HEK293 (cell line): Measurements from ENCODE around the gene ENTREP3.

Experiments
- CTCF ChIP-seq: fragments of 450-650 bp; formaldehyde crosslinking; IDR thresholded peaks from 2 replicates; pipeline ENCODE4 v1.5.1; 2016; ENCODE audit warnings: missing biosample characterization, missing genetic modification characterization
- FEZF1 ChIP-seq: fragments of 450-650 bp; formaldehyde crosslinking; IDR thresholded peaks from 2 replicates; pipeline ENCODE4 v1.5.1; 2016; ENCODE audit warnings: missing biosample characterization, missing genetic modification characterization
- GLIS1 ChIP-seq: fragments of 450-650 bp; formaldehyde crosslinking; IDR thresholded peaks from 2 replicates; pipeline ENCODE4 v1.5.1; 2016; ENCODE audit warnings: missing biosample characterization, missing genetic modification characterization
- HOXD13 ChIP-seq: sonication (generic); formaldehyde crosslinking; IDR thresholded peaks from 2 replicates; pipeline ENCODE4 v1.8.0; 2022; ENCODE audit warnings: missing genetic modification reagents, borderline replicate concordance
- KLF1 ChIP-seq: fragments of 450-650 bp; formaldehyde crosslinking; IDR thresholded peaks from 2 replicates; pipeline ENCODE4 v1.5.1; 2016; ENCODE audit warnings: missing biosample characterization, missing genetic modification characterization
- KLF10 ChIP-seq: fragments of 450-650 bp; IDR thresholded peaks from 2 replicates; pipeline ENCODE4 v1.5.1; 2018; ENCODE audit warnings: missing biosample characterization, mild to moderate bottlenecking, missing genetic modification characterization
- MZF1 ChIP-seq: fragments of 450-650 bp; formaldehyde crosslinking; IDR thresholded peaks from 2 replicates; pipeline ENCODE4 v1.5.1; 2017; ENCODE audit warnings: missing biosample characterization, missing genetic modification characterization, borderline replicate concordance
- PRDM6 ChIP-seq: fragments of 450-650 bp; formaldehyde crosslinking; IDR thresholded peaks from 2 replicates; pipeline ENCODE4 v1.5.1; 2017; ENCODE audit warnings: missing biosample characterization, missing genetic modification characterization
- SALL2 ChIP-seq: fragments of 450-650 bp; formaldehyde crosslinking; IDR thresholded peaks from 2 replicates; pipeline ENCODE4 v1.5.0; 2017; ENCODE audit warnings: missing biosample characterization, mild to moderate bottlenecking, missing genetic modification characterization, borderline replicate concordance
- SP2 ChIP-seq: fragments of 450-650 bp; formaldehyde crosslinking; IDR thresholded peaks from 2 replicates; pipeline ENCODE4 v1.5.1; 2016; ENCODE audit warnings: missing biosample characterization, missing genetic modification characterization
- SP3 ChIP-seq: fragments of 450-650 bp; formaldehyde crosslinking; IDR thresholded peaks from 2 replicates; pipeline ENCODE4 v1.5.1; 2016; ENCODE audit warnings: missing biosample characterization, missing genetic modification characterization
- YY2 ChIP-seq: fragments of 450-650 bp; formaldehyde crosslinking; IDR thresholded peaks from 2 replicates; pipeline ENCODE4 v1.5.1; 2016; ENCODE audit warnings: missing biosample characterization, missing genetic modification characterization
- ZBTB48 ChIP-seq: fragments of 450-650 bp; formaldehyde crosslinking; IDR thresholded peaks from 2 replicates; pipeline ENCODE4 v1.5.1; 2016; ENCODE audit warnings: missing biosample characterization, missing genetic modification characterization
- ZBTB7A ChIP-seq: fragments of 450-650 bp; formaldehyde crosslinking; IDR thresholded peaks from 2 replicates; pipeline ENCODE4 v1.5.1; 2016; ENCODE audit warnings: low read depth, missing biosample characterization, missing genetic modification characterization
- ZFP41 ChIP-seq: fragments of 450-650 bp; formaldehyde crosslinking; IDR thresholded peaks from 2 replicates; pipeline ENCODE4 v1.5.1; 2016; ENCODE audit warnings: missing biosample characterization, missing genetic modification characterization, borderline replicate concordance
- ZNF132 ChIP-seq: fragments of 450-650 bp; formaldehyde crosslinking; IDR thresholded peaks from 2 replicates; pipeline ENCODE4 v1.5.1; 2017; ENCODE audit warnings: missing biosample characterization, missing genetic modification characterization, borderline replicate concordance
- ZNF138 ChIP-seq: fragments of 450-650 bp; formaldehyde crosslinking; IDR thresholded peaks from 2 replicates; pipeline ENCODE4 v1.5.1; 2016; ENCODE audit warnings: missing biosample characterization, missing genetic modification characterization, borderline replicate concordance
- ZNF19 ChIP-seq: fragments of 450-650 bp; formaldehyde crosslinking; IDR thresholded peaks from 2 replicates; pipeline ENCODE4; 2016; ENCODE audit warnings: missing biosample characterization, missing genetic modification characterization, low read depth
- ZNF2 ChIP-seq: fragments of 450-650 bp; formaldehyde crosslinking; IDR thresholded peaks from 2 replicates; pipeline ENCODE4 v1.5.1; 2016; ENCODE audit warnings: missing biosample characterization, missing genetic modification characterization
- ZNF23 ChIP-seq: fragments of 450-650 bp; formaldehyde crosslinking; IDR thresholded peaks from 2 replicates; pipeline ENCODE4 v1.5.1; 2016; ENCODE audit warnings: missing biosample characterization, missing genetic modification characterization, borderline replicate concordance
- ZNF335 ChIP-seq: fragments of 450-650 bp; formaldehyde crosslinking; conservative IDR thresholded peaks from 2 replicates; pipeline ENCODE4 v1.5.1; 2016; ENCODE audit warnings: missing biosample characterization, missing genetic modification characterization
- ZNF416 ChIP-seq: fragments of 450-650 bp; formaldehyde crosslinking; IDR thresholded peaks from 2 replicates; pipeline ENCODE4 v1.5.1; 2016; ENCODE audit warnings: missing biosample characterization, missing genetic modification characterization
- ZNF426 ChIP-seq: fragments of 450-650 bp; formaldehyde crosslinking; IDR thresholded peaks from 2 replicates; pipeline ENCODE4 v1.5.1; 2017; ENCODE audit warnings: missing biosample characterization, missing genetic modification characterization, mild to moderate bottlenecking, inconsistent platforms, moderate library complexity
- ZNF544 ChIP-seq: fragments of 450-650 bp; formaldehyde crosslinking; IDR thresholded peaks from 2 replicates; pipeline ENCODE4 v1.5.0; 2017; ENCODE audit warnings: missing biosample characterization, missing genetic modification characterization
- ZNF560 ChIP-seq: fragments of 450-650 bp; formaldehyde crosslinking; IDR thresholded peaks from 2 replicates; pipeline ENCODE4 v1.5.1; 2017; ENCODE audit warnings: missing biosample characterization, missing genetic modification characterization, borderline replicate concordance
- ZNF596 ChIP-seq: fragments of 450-650 bp; IDR thresholded peaks from 2 replicates; pipeline ENCODE4 v1.5.0; 2018; ENCODE audit warnings: missing biosample characterization, mild to moderate bottlenecking, missing genetic modification characterization, moderate library complexity
- ZNF610 ChIP-seq: fragments of 450-650 bp; formaldehyde crosslinking; IDR thresholded peaks from 2 replicates; pipeline ENCODE4 v1.5.1; 2016; ENCODE audit warnings: missing biosample characterization, missing genetic modification characterization, borderline replicate concordance
- ZNF791 ChIP-seq: fragments of 450-650 bp; formaldehyde crosslinking; IDR thresholded peaks from 2 replicates; pipeline ENCODE4 v1.5.1; 2016; ENCODE audit warnings: missing biosample characterization, missing genetic modification characterization
- ZNF792 ChIP-seq: fragments of 450-650 bp; formaldehyde crosslinking; IDR thresholded peaks from 2 replicates; pipeline ENCODE4 v1.5.1; 2016; ENCODE audit warnings: missing biosample characterization, missing genetic modification characterization
- ZSCAN30 ChIP-seq: fragments of 450-650 bp; IDR thresholded peaks from 2 replicates; pipeline ENCODE4 v1.5.1; 2018; ENCODE audit warnings: missing biosample characterization, mild to moderate bottlenecking, missing genetic modification characterization, moderate library complexity
- TF ChIP-seq, protein P1 (sequence below): fragments of 450-650 bp; formaldehyde crosslinking; IDR thresholded peaks from 2 replicates; pipeline ENCODE4 v1.5.1; 2017; ENCODE audit warnings: missing biosample characterization, missing genetic modification characterization
- TF ChIP-seq, protein P2 (sequence below): fragments of 450-650 bp; formaldehyde crosslinking; IDR thresholded peaks from 2 replicates; pipeline ENCODE4 v1.5.1; 2016; ENCODE audit warnings: missing biosample characterization, missing genetic modification characterization

Gene ENTREP3

GRCh38 chr1:155226188-155226909 is 28.9 kb downstream of the ENTREP3 start (continued):
- TF ChIP-seq CTCF (tag by site-specific recombination) (peak; percentile 94), ZSCAN30 (tag by site-specific recombination) (no peak), ZNF544 (tag by site-specific recombination) (no peak), ZBTB48 (tag by site-specific recombination) (no peak), PRDM6 (tag by site-specific recombination) (no peak), ZNF138 (tag by site-specific recombination) (no peak), ZNF416 (tag by site-specific recombination) (no peak), ZNF19 (tag by site-specific recombination) (no peak), ZNF2 (peak; percentile 97), MZF1 (tag by site-specific recombination) (no peak), SALL2 (tag by site-specific recombination) (no peak), ZNF792 (tag by site-specific recombination) (no peak), ZNF596 (no peak; the same call in 1 of the 2 replicates), ZNF23 (tag by site-specific recombination) (no peak), ZNF335 (tag by site-specific recombination) (no peak), HOXD13 (CRISPR knock-in tag) (no peak), KLF10 (tag by site-specific recombination) (0 out of 2 replicates have a peak, but pooled peaks have one; percentile 9), ZFP41 (tag by site-specific recombination) (no peak), ZNF560 (tag by site-specific recombination) (no peak), ZNF132 (tag by site-specific recombination) (no peak), ZNF610 (no peak), YY2 (tag by site-specific recombination) (no peak), ZNF426 (tag by site-specific recombination) (no peak), SP3 (no peak), GLIS1 (peak; percentile 13; the same call in 1 of the 2 replicates), ZNF791 (tag by site-specific recombination) (no peak), ZBTB7A (tag by site-specific recombination) (no peak), SP2 (no peak; the same call in 1 of the 2 replicates), KLF1 (tag by site-specific recombination) (no peak; the same call in 1 of the 2 replicates), FEZF1 (no peak)
- TF ChIP-seq, protein P1, sequence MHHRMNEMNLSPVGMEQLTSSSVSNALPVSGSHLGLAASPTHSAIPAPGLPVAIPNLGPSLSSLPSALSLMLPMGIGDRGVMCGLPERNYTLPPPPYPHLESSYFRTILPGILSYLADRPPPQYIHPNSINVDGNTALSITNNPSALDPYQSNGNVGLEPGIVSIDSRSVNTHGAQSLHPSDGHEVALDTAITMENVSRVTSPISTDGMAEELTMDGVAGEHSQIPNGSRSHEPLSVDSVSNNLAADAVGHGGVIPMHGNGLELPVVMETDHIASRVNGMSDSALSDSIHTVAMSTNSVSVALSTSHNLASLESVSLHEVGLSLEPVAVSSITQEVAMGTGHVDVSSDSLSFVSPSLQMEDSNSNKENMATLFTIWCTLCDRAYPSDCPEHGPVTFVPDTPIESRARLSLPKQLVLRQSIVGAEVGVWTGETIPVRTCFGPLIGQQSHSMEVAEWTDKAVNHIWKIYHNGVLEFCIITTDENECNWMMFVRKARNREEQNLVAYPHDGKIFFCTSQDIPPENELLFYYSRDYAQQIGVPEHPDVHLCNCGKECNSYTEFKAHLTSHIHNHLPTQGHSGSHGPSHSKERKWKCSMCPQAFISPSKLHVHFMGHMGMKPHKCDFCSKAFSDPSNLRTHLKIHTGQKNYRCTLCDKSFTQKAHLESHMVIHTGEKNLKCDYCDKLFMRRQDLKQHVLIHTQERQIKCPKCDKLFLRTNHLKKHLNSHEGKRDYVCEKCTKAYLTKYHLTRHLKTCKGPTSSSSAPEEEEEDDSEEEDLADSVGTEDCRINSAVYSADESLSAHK (tag by site-specific recombination), result 0 out of 2 replicates have a peak, but pooled peaks have one; percentile 8
- TF ChIP-seq, protein P2, sequence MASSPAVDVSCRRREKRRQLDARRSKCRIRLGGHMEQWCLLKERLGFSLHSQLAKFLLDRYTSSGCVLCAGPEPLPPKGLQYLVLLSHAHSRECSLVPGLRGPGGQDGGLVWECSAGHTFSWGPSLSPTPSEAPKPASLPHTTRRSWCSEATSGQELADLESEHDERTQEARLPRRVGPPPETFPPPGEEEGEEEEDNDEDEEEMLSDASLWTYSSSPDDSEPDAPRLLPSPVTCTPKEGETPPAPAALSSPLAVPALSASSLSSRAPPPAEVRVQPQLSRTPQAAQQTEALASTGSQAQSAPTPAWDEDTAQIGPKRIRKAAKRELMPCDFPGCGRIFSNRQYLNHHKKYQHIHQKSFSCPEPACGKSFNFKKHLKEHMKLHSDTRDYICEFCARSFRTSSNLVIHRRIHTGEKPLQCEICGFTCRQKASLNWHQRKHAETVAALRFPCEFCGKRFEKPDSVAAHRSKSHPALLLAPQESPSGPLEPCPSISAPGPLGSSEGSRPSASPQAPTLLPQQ (tag by site-specific recombination), result 0 out of 2 replicates have a peak, but pooled peaks have one; percentile 12
